NCI-H526 treated with DMSO at 0.1 percent for 48 hours (cell line): Measurements from ENCODE around the gene ZFAND2A.
"Not testable (repeated sequence)": the region's sequence is repeated elsewhere in the genome, so short reads cannot be mapped to it uniquely, and the experiment has no call there.

Source experiments
- DNase-seq: peaks from one replicate; lab custom pipeline; 2025; lab: John Stamatoyannopoulos, UW

ZFAND2A gene

GRCh38 chr7:1122832-1123501 lies 37.0 kb downstream of the ZFAND2A start:
- DNase-seq, result no peak

DNA sequence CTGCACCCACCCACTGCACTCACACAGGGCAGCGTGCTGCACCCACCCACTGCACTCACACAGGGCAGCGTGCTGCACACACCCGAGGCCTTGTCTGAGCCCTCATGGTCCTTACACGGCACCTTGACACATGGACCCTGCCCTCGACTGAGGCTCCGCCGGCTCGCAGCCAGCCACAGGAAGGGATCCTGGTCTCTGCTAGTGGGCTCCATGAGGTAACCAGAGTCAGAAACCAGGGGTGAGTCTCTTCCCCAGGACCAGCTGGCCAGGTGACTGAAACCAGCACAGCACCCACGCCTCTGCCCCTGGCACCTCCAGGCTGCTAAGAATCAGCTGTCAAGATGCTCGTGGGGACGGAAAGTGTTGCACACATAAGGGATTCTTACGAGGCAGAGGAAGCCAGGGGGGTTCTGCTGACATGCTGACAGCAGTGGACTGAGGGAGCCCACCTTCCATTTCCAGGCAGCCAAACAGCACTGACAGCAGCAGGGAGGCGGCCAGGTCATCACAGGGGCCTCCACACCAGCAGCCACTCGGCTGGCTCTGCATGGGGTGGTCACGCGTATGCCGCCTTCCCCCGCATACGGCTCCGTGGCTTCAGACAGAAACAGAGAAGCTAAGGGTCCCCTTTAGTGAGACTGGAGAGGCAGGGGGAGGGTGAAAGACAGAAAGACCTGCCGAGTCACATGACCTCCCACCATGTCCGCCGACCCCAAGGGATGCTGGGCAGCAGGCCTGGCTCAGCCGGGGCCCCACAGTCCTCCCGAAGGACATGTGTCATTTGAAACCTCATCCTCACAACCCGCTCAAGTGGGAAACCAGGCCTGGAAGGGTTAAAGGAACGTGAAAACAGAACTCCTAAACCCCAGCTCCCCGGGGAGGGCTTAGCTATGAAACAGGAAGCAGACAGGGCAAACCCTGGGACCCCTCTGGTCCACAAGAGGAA lies 37.8 kb downstream of the ZFAND2A start:
- no peak for DNase-seq

DNA sequence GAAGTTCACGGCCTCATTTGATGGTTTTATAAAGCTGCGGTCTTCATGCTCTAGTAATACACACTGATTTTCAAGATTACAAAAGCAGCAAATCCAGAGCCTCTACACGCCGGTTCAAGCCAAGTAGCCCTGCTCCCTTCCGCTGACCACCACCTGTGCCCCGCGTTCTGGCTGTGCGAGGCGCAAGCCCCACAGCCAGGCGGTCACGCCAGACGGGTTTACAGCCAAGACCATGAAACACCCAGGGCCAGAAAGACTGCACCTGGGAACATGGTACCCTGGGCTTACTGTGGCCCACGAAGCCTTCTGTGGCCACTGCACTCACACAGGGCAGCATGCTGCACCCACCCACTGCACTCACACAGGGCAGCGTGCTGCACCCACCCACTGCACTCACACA lies 38.5 kb downstream of the ZFAND2A start:
- no peak for DNase-seq

DNA sequence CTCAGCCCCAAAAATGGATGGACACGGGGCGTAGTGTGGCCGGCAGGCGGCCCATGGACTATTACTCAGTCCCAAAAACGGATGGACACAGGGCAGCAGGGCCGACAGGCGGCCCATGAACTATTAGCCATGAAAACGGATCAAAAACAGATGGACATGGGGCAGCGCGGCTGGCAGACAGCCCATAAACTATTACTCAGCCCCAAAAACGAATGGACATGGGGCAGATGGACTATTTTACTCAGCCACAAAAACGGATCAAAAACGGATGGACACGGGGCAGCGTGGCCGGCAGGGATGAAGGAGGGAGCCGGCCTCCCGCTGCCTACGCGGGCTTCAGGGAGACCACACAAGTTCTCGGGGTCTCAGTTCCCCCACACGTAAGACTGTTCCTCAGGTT lies 39.2 kb downstream of the ZFAND2A start:
- DNase-seq, result no peak

- DNase-seq, result no peak
Observed at GRCh38 chr7:1119201-1119600, 40.8 kb downstream of the ZFAND2A start.

DNA sequence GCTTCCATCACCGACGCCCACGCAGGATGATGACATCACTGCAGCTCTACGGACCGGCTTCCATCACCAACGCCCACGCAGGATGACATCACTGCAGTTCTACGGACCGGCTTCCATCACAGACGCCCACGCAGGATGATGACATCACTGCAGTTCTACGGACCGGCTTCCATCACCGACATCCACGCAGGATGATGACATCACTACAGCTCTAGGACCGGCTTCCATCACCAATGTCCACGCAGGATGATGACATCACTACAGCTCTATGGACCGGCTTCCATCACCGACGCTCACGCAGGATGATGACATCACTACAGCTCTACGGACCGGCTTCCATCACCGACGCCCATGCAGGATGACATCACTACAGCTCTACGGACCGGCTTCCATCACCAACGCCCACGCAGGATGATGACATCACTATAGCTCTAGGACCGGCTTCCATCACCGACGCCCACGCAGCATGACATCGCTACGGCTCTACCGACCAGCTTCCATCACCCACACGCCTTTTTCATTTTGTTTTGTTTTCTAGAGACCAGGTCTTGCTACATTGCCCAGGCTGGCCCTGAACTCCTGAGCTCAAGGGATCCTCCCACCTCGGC lies 42.6 kb downstream of the ZFAND2A start:
- no peak for DNase-seq

- not testable (repeated sequence) for DNase-seq
Observed at GRCh38 chr7:1116383-1117008, 43.5 kb downstream of the ZFAND2A start.

DNA sequence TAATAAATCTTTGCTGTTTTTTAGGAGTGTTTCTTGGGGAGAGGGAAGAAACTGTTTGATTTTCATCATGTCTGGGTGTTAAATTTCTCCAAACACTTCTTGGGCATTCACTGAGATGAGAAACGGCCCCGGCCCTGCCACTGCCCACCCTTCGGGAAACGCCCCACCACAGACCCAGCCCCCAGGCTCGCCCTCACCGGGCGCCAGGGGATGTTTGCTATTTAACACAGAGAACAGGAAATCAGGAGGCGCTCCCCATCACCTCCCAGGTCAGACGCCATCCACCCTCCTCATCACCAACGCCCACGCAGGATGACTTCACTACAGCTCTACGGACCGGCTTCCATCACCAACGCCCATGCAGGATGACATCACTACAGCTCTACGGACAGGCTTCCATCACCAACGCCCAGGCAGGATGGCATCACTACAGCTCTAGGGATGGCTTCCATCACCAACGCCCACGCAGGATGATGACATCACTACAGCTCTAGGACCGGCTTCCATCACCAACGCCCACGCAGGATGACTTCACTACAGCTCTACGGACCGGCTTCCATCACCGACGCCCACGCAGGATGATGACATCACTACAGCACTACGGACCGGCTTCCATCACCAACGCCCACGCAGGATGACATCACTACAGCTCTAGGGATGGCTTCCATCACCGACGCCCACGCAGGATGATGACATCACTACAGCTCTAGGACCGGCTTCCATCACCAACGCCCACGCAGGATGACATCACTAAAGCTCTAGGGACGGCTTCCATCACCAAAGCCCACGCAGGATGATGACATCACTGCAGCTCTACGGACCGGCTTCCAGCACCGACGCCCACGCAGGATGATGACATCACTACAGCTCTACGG lies 44.6 kb downstream of the ZFAND2A start:
- DNase-seq, result not testable (repeated sequence)

DNA sequence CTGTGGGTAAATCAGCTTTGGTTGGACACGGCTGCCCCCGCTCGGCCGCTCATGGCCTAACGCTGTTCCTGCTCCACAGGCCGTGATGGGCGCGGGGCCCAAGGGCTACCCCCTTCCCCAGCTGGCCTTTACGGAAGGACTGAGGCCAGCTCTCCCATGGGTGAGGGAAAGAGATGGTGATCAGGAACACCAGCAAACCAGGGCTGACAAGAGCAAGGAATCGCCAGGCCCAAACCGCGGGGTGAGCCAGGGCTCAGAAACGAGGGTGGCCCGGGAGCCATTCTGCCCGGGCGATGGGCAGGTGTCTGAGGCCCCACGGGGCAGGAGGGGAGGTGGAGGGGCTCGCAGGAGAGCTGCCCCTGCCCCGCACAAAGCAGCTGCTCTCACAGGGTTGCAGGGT lies 45.5 kb downstream of the ZFAND2A start:
- no peak for DNase-seq

DNA sequence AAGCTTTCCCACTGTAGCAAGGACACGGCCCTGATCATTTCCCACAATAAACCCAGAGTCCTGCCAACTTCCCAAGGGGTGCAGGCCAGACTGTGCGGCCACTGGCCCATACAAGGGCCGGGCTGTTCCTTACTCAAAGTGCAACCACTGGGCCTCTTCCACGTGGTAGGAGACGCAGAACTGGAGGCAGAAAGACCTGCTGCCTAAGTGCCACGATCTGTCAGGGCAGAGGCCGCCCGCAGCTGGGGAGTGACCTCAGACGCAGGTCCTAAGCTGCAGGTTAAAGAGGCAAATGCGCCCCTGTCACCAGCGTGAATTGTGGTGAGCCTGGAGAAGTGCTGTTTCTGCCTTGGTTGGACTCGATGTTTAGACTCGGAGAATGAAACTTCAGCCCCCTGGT lies 45.9 kb downstream of the ZFAND2A start:
- no peak for DNase-seq

DNA sequence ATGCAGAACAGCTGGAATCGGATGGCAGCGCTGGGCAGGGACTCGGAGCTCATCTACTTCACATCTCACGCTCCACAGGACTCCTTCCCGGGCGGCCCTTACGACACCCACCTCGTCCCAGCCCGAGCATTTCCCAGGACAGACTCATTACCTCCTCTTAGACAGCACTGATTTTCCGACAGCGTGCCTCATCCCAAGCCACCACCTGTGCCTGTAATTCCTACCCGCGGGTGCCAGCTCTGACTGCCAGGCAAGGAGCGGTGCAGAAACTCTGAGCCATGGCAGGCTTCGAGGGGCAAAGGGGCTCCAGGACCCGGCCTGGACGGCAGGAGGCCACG lies 46.5 kb downstream of the ZFAND2A start:
- no peak for DNase-seq

- DNase-seq, result no peak
Observed at GRCh38 chr7:1112625-1113547, 47.1 kb downstream of the ZFAND2A start.

DNA sequence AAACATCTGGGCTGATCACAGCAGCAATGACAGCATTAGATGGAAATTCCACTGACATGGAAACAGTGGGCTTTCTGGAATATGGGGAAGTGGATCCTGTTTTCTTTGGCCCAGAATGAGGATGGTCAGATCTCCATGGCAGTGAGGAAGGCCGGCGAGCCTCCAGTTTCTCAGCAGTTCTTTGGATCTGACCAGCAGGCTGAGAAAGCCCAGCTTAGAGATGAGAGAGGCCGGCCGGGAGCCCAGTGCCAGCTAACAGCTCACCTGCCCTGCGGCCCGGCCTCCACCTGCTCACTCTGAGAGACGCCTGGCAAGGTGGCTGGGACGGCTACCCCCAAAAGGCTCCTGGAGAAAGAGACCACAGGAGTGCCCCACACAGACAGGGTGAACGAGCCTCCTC lies 47.9 kb downstream of the ZFAND2A start:
- DNase-seq, result no peak

- no peak for DNase-seq
Observed at GRCh38 chr7:1111156-1111555, 48.8 kb downstream of the ZFAND2A start.

DNA sequence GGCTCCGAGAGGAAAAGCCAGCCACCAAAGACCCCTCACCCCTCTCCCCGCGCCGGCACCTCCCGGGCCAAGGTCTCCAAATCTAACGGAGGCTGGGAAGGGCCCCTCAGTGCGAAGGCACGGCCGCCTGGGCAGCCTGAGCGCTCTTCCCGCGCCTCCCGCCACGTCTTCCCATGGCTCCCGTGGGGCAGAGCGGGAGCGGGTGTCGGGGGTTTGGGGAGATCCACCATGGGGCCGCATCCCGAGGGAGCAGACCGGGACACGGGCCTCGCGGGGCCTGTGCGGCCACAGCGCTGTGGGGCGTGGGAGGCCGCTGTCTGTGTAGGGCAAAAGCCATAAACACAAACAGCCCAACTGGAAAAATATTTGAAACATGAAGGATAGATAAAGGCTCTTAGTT lies 49.6 kb downstream of the ZFAND2A start:
- DNase-seq, result no peak

GRCh38 chr7:1109581-1110310 lies 50.2 kb downstream of the ZFAND2A start:
- DNase-seq, result no peak

- no peak for DNase-seq
Observed at GRCh38 chr7:1108264-1108920, 51.6 kb downstream of the ZFAND2A start.

- no peak for DNase-seq
Observed at GRCh38 chr7:1106793-1107421, 53.1 kb downstream of the ZFAND2A start.
